SJSA1 (cell line): ENCODE results near the gene RNF26. TPM values are rescaled to one million over a fixed set of nuclear protein-coding genes. Genes with fewer than 3 reads are reported as not detected.
A peak's percentile ranks its signal among the peaks of the same experiment; 100 is the strongest.

Source experiments
- DNase-seq, 2 experiments: peaks; one replicate each; pipeline ENCODE4 v3.0.0-alpha.2; 2015 to 2020; ENCODE audit warnings: low spot score in 2 of 2, low read depth in 1 of 2
- H3K27ac ChIP-seq: fragments of 250-450 bp; sonication (Bioruptor Pico); 2 replicates; pipeline ENCODE4 v1.5.1; 2020; ENCODE audit warnings: mild to moderate bottlenecking, moderate library complexity
- H3K27me3 ChIP-seq: fragments of 250-450 bp; sonication (Bioruptor Pico); replicated peaks from 2 replicates; pipeline ENCODE4 v1.5.1; 2020; ENCODE audit warnings: mild to moderate bottlenecking, moderate library complexity
- H3K36me3 ChIP-seq: fragments of 250-450 bp; sonication (Bioruptor Pico); 2 replicates; pipeline ENCODE4 v1.5.1; 2020; ENCODE audit warnings: mild to moderate bottlenecking
- H3K4me1 ChIP-seq: fragments of 250-450 bp; sonication (Bioruptor Pico); replicated peaks from 2 replicates; pipeline ENCODE4 v1.6.1; 2021; ENCODE audit warnings: mild to moderate bottlenecking
- H3K4me3 ChIP-seq: fragments of 250-450 bp; sonication (Bioruptor Pico); 2 replicates; pipeline ENCODE4 v1.5.1; 2020; ENCODE audit warnings: mild to moderate bottlenecking
- H3K9me3 ChIP-seq: fragments of 250-450 bp; sonication (Bioruptor Pico); replicated peaks from 2 replicates; pipeline ENCODE4 v1.5.1; 2020; ENCODE audit warnings: mild to moderate bottlenecking
- total RNA-seq: library from RNA; depleted of rRNA; stranded (reverse); fragments of >200 nt; shearing (Covaris generic); gene quantifications from 2 replicates; pipeline ENCODE4 v1.2.3, GENCODE V29; 2014

The RNF26 gene
- total RNA-seq, 1 experiment from 2014 or later, result 3.4 TPM

- Histone ChIP-seq H3K27me3 (no peaks in the 10 kb centered on the region), H3K36me3 (peaks cover 9% of the 10 kb centered on the region), H3K4me1 (no peaks in the 10 kb centered on the region), H3K9me3 (no peaks in the 10 kb centered on the region), H3K4me3 (no peak overlapping the region), H3K27ac (no peak overlapping the region)
- DNase-seq, result no peak
Measured at GRCh38 chr11:119307219-119307618, 27.1 kb upstream of the RNF26 start.

GRCh38 chr11:119307974-119308373, 26.4 kb upstream of the RNF26 start:
- no peak for DNase-seq
- Histone ChIP-seq H3K27ac (no peak overlapping the region), H3K27me3 (no peaks in the 10 kb centered on the region), H3K9me3 (no peaks in the 10 kb centered on the region), H3K4me3 (no peak overlapping the region), H3K4me1 (no peaks in the 10 kb centered on the region), H3K36me3 (peaks cover 13% of the 10 kb centered on the region)

GRCh38 chr11:119309411-119309810, 24.9 kb upstream of the RNF26 start:
- Histone ChIP-seq H3K27ac (no peak overlapping the region), H3K27me3 (no peaks in the 10 kb centered on the region), H3K36me3 (peaks cover 6% of the 10 kb centered on the region; the same call in 1 of the 2 replicates), H3K4me3 (no peak overlapping the region), H3K9me3 (no peaks in the 10 kb centered on the region), H3K4me1 (no peaks in the 10 kb centered on the region)
- no peak for DNase-seq

- Histone ChIP-seq H3K36me3 (peaks cover 9% of the 10 kb centered on the region; the same call in 1 of the 2 replicates), H3K4me3 (no peak overlapping the region), H3K27ac (no peak overlapping the region), H3K27me3 (no peaks in the 10 kb centered on the region), H3K9me3 (no peaks in the 10 kb centered on the region), H3K4me1 (peaks cover 4% of the 10 kb centered on the region)
- no peak for DNase-seq
Measured at GRCh38 chr11:119309953-119310681, 24.2 kb upstream of the RNF26 start.

GRCh38 chr11:119310682-119311052, 23.7 kb upstream of the RNF26 start:
- Histone ChIP-seq H3K36me3 (peaks cover 10% of the 10 kb centered on the region; the same call in 1 of the 2 replicates), H3K4me1 (peaks cover 9% of the 10 kb centered on the region)
- no peak for DNase-seq

GRCh38 chr11:119314726-119315125, 19.6 kb upstream of the RNF26 start:
- H3K27me3 ChIP-seq, result no peaks in the 10 kb centered on the region
- no peaks in the 10 kb centered on the region for H3K9me3 ChIP-seq
- peaks cover 10% of the 10 kb centered on the region; the same call in 1 of the 2 replicates for H3K36me3 ChIP-seq
- peaks cover 37% of the 10 kb centered on the region for H3K4me1 ChIP-seq
- no peak overlapping the region for H3K4me3 ChIP-seq
- no peak for DNase-seq
- H3K27ac ChIP-seq, result no peak overlapping the region

More at GRCh38 chr11:119310682-119311052, 23.7 kb upstream of the RNF26 start:
- Histone ChIP-seq H3K4me3 (no peak overlapping the region), H3K9me3 (no peaks in the 10 kb centered on the region), H3K27me3 (no peaks in the 10 kb centered on the region), H3K27ac (no peak overlapping the region)

GRCh38 chr11:119315131-119316015, 19.0 kb upstream of the RNF26 start:
- Histone ChIP-seq H3K4me1 (peaks cover 38% of the 10 kb centered on the region), H3K9me3 (no peaks in the 10 kb centered on the region), H3K27me3 (no peaks in the 10 kb centered on the region), H3K36me3 (peaks cover 10% of the 10 kb centered on the region; the same call in 1 of the 2 replicates), H3K27ac (peak overlapping the region; percentile 29), H3K4me3 (peak overlapping the region; percentile 59)
- DNase-seq, result peak; percentile 52 to 63

GRCh38 chr11:119316016-119316728, 18.2 kb upstream of the RNF26 start:
- no peaks in the 10 kb centered on the region for H3K9me3 ChIP-seq
- peaks cover 10% of the 10 kb centered on the region; the same call in 1 of the 2 replicates for H3K36me3 ChIP-seq
- peak overlapping the region; percentile 29 for H3K27ac ChIP-seq
- peak overlapping the region; percentile 59 for H3K4me3 ChIP-seq
- H3K4me1 ChIP-seq, result peaks cover 46% of the 10 kb centered on the region
- DNase-seq, result peak in 1 of 2 experiments; percentile 26
- H3K27me3 ChIP-seq, result no peaks in the 10 kb centered on the region

GRCh38 chr11:119316729-119317591, 17.4 kb upstream of the RNF26 start, which contains the start of gene MCAM:
MCAM (minus strand) TSS chr11:119317130; CDS start chr11:119317101, 29 bp downstream.
- Histone ChIP-seq H3K4me3 (peak within 1 kb of the TSS; percentile 59), H3K27me3 (no peaks in the 10 kb centered on the region), H3K36me3 (peaks cover 10% of the 10 kb centered on the region; the same call in 1 of the 2 replicates), H3K27ac (peak within 1 kb of the TSS; percentile 29; the same call in 1 of the 2 replicates), H3K9me3 (no peaks in the 10 kb centered on the region), H3K4me1 (peaks cover 53% of the 10 kb centered on the region)
- DNase-seq, result peak in 1 of 2 experiments; percentile 28

- DNase-seq, result no peak
- Histone ChIP-seq H3K36me3 (peaks cover 5% of the 10 kb centered on the region; the same call in 1 of the 2 replicates), H3K4me3 (peak overlapping the region; percentile 59; the same call in 1 of the 2 replicates), H3K27me3 (no peaks in the 10 kb centered on the region), H3K27ac (no peak overlapping the region), H3K9me3 (no peaks in the 10 kb centered on the region), H3K4me1 (peaks cover 53% of the 10 kb centered on the region)
Measured at GRCh38 chr11:119317592-119318239, 16.6 kb upstream of the RNF26 start.

GRCh38 chr11:119318240-119319135, 15.8 kb upstream of the RNF26 start:
- Histone ChIP-seq H3K9me3 (no peaks in the 10 kb centered on the region), H3K27me3 (no peaks in the 10 kb centered on the region), H3K4me1 (peaks cover 53% of the 10 kb centered on the region), H3K4me3 (no peak overlapping the region), H3K27ac (no peak overlapping the region), H3K36me3 (peaks cover 5% of the 10 kb centered on the region; the same call in 1 of the 2 replicates)
- peak in 1 of 2 experiments; percentile 8 for DNase-seq
